ENCODE measurements around the gene GPR146.

DNA sequence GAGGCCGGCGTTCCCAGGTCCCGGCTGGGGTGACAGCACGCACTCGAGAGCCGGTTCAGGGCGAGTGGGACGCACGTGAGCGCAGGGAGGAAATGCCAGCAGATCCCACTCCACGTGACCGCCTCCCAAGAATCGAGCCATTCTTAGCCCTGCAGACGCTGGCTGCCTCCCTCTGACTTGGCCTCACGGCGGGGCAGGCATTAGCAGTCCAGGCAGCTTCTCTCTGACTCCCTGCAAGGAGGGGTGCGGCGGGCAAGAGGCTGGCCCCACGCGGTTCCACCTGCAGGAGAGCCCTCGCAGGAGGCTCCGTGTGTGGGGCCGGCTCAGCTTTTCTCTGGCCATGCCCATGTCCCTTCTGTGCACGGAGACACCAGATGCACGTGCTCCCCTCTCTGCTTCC lies 10.1 kb downstream of the GPR146 start:
- TF ChIP-seq, protein P1, sequence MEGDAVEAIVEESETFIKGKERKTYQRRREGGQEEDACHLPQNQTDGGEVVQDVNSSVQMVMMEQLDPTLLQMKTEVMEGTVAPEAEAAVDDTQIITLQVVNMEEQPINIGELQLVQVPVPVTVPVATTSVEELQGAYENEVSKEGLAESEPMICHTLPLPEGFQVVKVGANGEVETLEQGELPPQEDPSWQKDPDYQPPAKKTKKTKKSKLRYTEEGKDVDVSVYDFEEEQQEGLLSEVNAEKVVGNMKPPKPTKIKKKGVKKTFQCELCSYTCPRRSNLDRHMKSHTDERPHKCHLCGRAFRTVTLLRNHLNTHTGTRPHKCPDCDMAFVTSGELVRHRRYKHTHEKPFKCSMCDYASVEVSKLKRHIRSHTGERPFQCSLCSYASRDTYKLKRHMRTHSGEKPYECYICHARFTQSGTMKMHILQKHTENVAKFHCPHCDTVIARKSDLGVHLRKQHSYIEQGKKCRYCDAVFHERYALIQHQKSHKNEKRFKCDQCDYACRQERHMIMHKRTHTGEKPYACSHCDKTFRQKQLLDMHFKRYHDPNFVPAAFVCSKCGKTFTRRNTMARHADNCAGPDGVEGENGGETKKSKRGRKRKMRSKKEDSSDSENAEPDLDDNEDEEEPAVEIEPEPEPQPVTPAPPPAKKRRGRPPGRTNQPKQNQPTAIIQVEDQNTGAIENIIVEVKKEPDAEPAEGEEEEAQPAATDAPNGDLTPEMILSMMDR (IDR thresholded peaks at IDR 0.05), result no peak
- TF ChIP-seq POLR2A (IDR thresholded peaks at IDR 0.05) (no peak), EP300 (IDR thresholded peaks at IDR 0.05) (no peak)
